ENCODE data around the gene CHST11.

CHST11 gene

GRCh38 chr12:104672501-104673265 is 215.9 kb downstream of the CHST11 start:
- no peaks in the 10 kb centered on the region for H3K27me3 ChIP-seq (ENCODE audit: control insufficient read depth, insufficient read depth, low read length)
- H3K36me3 ChIP-seq (ENCODE audit: control insufficient read depth, insufficient read depth, low read length) = no peaks in the 10 kb centered on the region
- H3K4me3 ChIP-seq (ENCODE audit: low read depth, low read length) = no peak overlapping the region
- H3K9me3 ChIP-seq (ENCODE audit: control insufficient read depth, insufficient read depth, low read length) = no peaks in the 10 kb centered on the region
- H3K9ac ChIP-seq (ENCODE audit: low read depth, low read length) = no peak overlapping the region
- H3K4me1 ChIP-seq (ENCODE audit: control insufficient read depth, insufficient read depth, low read length) = peaks cover 12% of the 10 kb centered on the region
- no peak overlapping the region for H3K27ac ChIP-seq (ENCODE audit: low read depth, low read length)

GRCh38 chr12:104673294-104673693 is 216.5 kb downstream of the CHST11 start:
- H3K4me1 ChIP-seq (ENCODE audit: control insufficient read depth, insufficient read depth, low read length) = peaks cover 12% of the 10 kb centered on the region
- H3K9ac ChIP-seq (ENCODE audit: low read depth, low read length) = no peak overlapping the region
- no peaks in the 10 kb centered on the region for H3K36me3 ChIP-seq (ENCODE audit: control insufficient read depth, insufficient read depth, low read length)
- H3K9me3 ChIP-seq (ENCODE audit: control insufficient read depth, insufficient read depth, low read length) = no peaks in the 10 kb centered on the region
- H3K27me3 ChIP-seq (ENCODE audit: control insufficient read depth, insufficient read depth, low read length) = no peaks in the 10 kb centered on the region
- no peak overlapping the region for H3K4me3 ChIP-seq (ENCODE audit: low read depth, low read length)
- no peak overlapping the region for H3K27ac ChIP-seq (ENCODE audit: low read depth, low read length)

- no peaks in the 10 kb centered on the region for H3K36me3 ChIP-seq (ENCODE audit: control insufficient read depth, insufficient read depth, low read length)
- H3K4me3 ChIP-seq (ENCODE audit: low read depth, low read length) = no peak overlapping the region
- peaks cover 10% of the 10 kb centered on the region for H3K4me1 ChIP-seq (ENCODE audit: control insufficient read depth, insufficient read depth, low read length)
- no peaks in the 10 kb centered on the region for H3K9me3 ChIP-seq (ENCODE audit: control insufficient read depth, insufficient read depth, low read length)
- no peak overlapping the region for H3K9ac ChIP-seq (ENCODE audit: low read depth, low read length)
- H3K27ac ChIP-seq (ENCODE audit: low read depth, low read length) = no peak overlapping the region
- no peaks in the 10 kb centered on the region for H3K27me3 ChIP-seq (ENCODE audit: control insufficient read depth, insufficient read depth, low read length)
Observed at GRCh38 chr12:104673696-104674482, 217.1 kb downstream of the CHST11 start.

GRCh38 chr12:104676636-104677035 is 219.9 kb downstream of the CHST11 start:
- H3K4me1 ChIP-seq (ENCODE audit: control insufficient read depth, insufficient read depth, low read length) = peaks cover 12% of the 10 kb centered on the region
- H3K4me3 ChIP-seq (ENCODE audit: low read depth, low read length) = no peak overlapping the region
- H3K9me3 ChIP-seq (ENCODE audit: control insufficient read depth, insufficient read depth, low read length) = no peaks in the 10 kb centered on the region
- no peaks in the 10 kb centered on the region for H3K27me3 ChIP-seq (ENCODE audit: control insufficient read depth, insufficient read depth, low read length)
- H3K27ac ChIP-seq (ENCODE audit: low read depth, low read length) = no peak overlapping the region
- H3K36me3 ChIP-seq (ENCODE audit: control insufficient read depth, insufficient read depth, low read length) = no peaks in the 10 kb centered on the region
- H3K9ac ChIP-seq (ENCODE audit: low read depth, low read length) = no peak overlapping the region

GRCh38 chr12:104677441-104678089 is 220.8 kb downstream of the CHST11 start:
- H3K27ac ChIP-seq (ENCODE audit: low read depth, low read length) = no peak overlapping the region
- peaks cover 5% of the 10 kb centered on the region; the same call in 1 of the 2 replicates for H3K4me1 ChIP-seq (ENCODE audit: control insufficient read depth, insufficient read depth, low read length)
- H3K4me3 ChIP-seq (ENCODE audit: low read depth, low read length) = no peak overlapping the region
- H3K9ac ChIP-seq (ENCODE audit: low read depth, low read length) = no peak overlapping the region
- no peaks in the 10 kb centered on the region for H3K36me3 ChIP-seq (ENCODE audit: control insufficient read depth, insufficient read depth, low read length)
- H3K9me3 ChIP-seq (ENCODE audit: control insufficient read depth, insufficient read depth, low read length) = no peaks in the 10 kb centered on the region
- H3K27me3 ChIP-seq (ENCODE audit: control insufficient read depth, insufficient read depth, low read length) = no peaks in the 10 kb centered on the region

GRCh38 chr12:104680070-104680469 is 223.3 kb downstream of the CHST11 start:
- Histone ChIP-seq H3K4me1 (ENCODE audit: control insufficient read depth, insufficient read depth, low read length) (0 out of 2 replicates have a peak, but pooled peaks cover 5% of the 10 kb centered on the region), H3K36me3 (ENCODE audit: control insufficient read depth, insufficient read depth, low read length) (no peaks in the 10 kb centered on the region), H3K9ac (ENCODE audit: low read depth, low read length) (no peak overlapping the region)

GRCh38 chr12:104680491-104680890 is 223.7 kb downstream of the CHST11 start:
- H3K9ac ChIP-seq (ENCODE audit: low read depth, low read length) = no peak overlapping the region
- no peaks in the 10 kb centered on the region for H3K36me3 ChIP-seq (ENCODE audit: control insufficient read depth, insufficient read depth, low read length)
- no peaks in the 10 kb centered on the region for H3K27me3 ChIP-seq (ENCODE audit: control insufficient read depth, insufficient read depth, low read length)
- H3K4me3 ChIP-seq (ENCODE audit: low read depth, low read length) = no peak overlapping the region
- no peak overlapping the region for H3K27ac ChIP-seq (ENCODE audit: low read depth, low read length)
- no peaks in the 10 kb centered on the region for H3K9me3 ChIP-seq (ENCODE audit: control insufficient read depth, insufficient read depth, low read length)
- 0 out of 2 replicates have a peak, but pooled peaks cover 5% of the 10 kb centered on the region for H3K4me1 ChIP-seq (ENCODE audit: control insufficient read depth, insufficient read depth, low read length)

More at GRCh38 chr12:104680070-104680469, 223.3 kb downstream of the CHST11 start:
- Histone ChIP-seq H3K4me3 (ENCODE audit: low read depth, low read length) (no peak overlapping the region), H3K9me3 (ENCODE audit: control insufficient read depth, insufficient read depth, low read length) (no peaks in the 10 kb centered on the region), H3K27ac (ENCODE audit: low read depth, low read length) (no peak overlapping the region), H3K27me3 (ENCODE audit: control insufficient read depth, insufficient read depth, low read length) (no peaks in the 10 kb centered on the region)

- H3K27ac ChIP-seq (ENCODE audit: low read depth, low read length) = no peak overlapping the region
- H3K9me3 ChIP-seq (ENCODE audit: control insufficient read depth, insufficient read depth, low read length) = no peaks in the 10 kb centered on the region
- no peak overlapping the region for H3K9ac ChIP-seq (ENCODE audit: low read depth, low read length)
- no peaks in the 10 kb centered on the region for H3K27me3 ChIP-seq (ENCODE audit: control insufficient read depth, insufficient read depth, low read length)
- no peak overlapping the region for H3K4me3 ChIP-seq (ENCODE audit: low read depth, low read length)
- H3K4me1 ChIP-seq (ENCODE audit: control insufficient read depth, insufficient read depth, low read length) = 0 out of 2 replicates have a peak, but pooled peaks cover 5% of the 10 kb centered on the region
- H3K36me3 ChIP-seq (ENCODE audit: control insufficient read depth, insufficient read depth, low read length) = no peaks in the 10 kb centered on the region
Observed at GRCh38 chr12:104681012-104681690, 224.4 kb downstream of the CHST11 start.

GRCh38 chr12:104682790-104683279 is 226.1 kb downstream of the CHST11 start:
- H3K27ac ChIP-seq (ENCODE audit: low read depth, low read length) = no peak overlapping the region
- no peaks in the 10 kb centered on the region for H3K9me3 ChIP-seq (ENCODE audit: control insufficient read depth, insufficient read depth, low read length)
- no peaks in the 10 kb centered on the region for H3K36me3 ChIP-seq (ENCODE audit: control insufficient read depth, insufficient read depth, low read length)
- no peak overlapping the region for H3K9ac ChIP-seq (ENCODE audit: low read depth, low read length)
- H3K4me1 ChIP-seq (ENCODE audit: control insufficient read depth, insufficient read depth, low read length) = 0 out of 2 replicates have a peak, but pooled peaks cover 5% of the 10 kb centered on the region
- H3K4me3 ChIP-seq (ENCODE audit: low read depth, low read length) = no peak overlapping the region
- H3K27me3 ChIP-seq (ENCODE audit: control insufficient read depth, insufficient read depth, low read length) = no peaks in the 10 kb centered on the region

GRCh38 chr12:104683831-104684503 is 227.2 kb downstream of the CHST11 start:
- H3K27ac ChIP-seq (ENCODE audit: low read depth, low read length) = no peak overlapping the region
- no peak overlapping the region for H3K9ac ChIP-seq (ENCODE audit: low read depth, low read length)
- no peaks in the 10 kb centered on the region for H3K27me3 ChIP-seq (ENCODE audit: control insufficient read depth, insufficient read depth, low read length)
- H3K9me3 ChIP-seq (ENCODE audit: control insufficient read depth, insufficient read depth, low read length) = no peaks in the 10 kb centered on the region
- no peak overlapping the region for H3K4me3 ChIP-seq (ENCODE audit: low read depth, low read length)
- no peaks in the 10 kb centered on the region for H3K36me3 ChIP-seq (ENCODE audit: control insufficient read depth, insufficient read depth, low read length)
- H3K4me1 ChIP-seq (ENCODE audit: control insufficient read depth, insufficient read depth, low read length) = 0 out of 2 replicates have a peak, but pooled peaks cover 5% of the 10 kb centered on the region

Data from HUES48 (cell line).